ENCODE measurements around the gene TCAF1. TPM values are rescaled to one million over a fixed set of nuclear protein-coding genes. Genes with fewer than 3 reads are reported as not detected.
A peak's percentile ranks its signal among the peaks of the same experiment; 100 is the strongest.

Gene TCAF1
- total RNA-seq, 4 donors from 2014 or later, result 38.2 to 62.7 (median 52.4) TPM

DNA sequence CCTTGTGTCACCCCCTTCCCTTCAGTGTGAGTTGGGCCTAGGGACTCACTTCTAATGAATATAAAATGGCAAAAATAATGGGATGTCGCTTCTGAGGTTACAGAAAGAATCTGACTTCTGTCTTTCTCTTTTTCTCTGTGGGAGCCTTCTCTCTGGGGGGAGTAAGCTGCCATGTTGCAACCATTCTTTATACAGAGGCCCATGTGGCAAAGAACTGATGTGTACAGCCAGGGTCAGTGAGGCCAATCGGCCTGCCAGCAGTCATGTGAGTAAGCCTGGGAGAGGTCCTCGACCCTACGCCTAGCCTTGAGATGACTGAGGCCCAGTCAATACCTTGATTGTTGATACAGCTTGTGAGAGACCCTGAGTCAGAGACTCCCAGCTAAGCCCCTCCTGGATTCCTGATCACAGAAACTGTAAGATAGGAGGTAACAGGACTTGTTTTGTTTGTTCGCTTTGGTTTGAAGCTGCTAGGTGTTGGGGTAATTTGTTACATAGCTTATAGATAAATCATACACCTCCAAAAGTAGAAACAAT lies 1.7 kb downstream of the TCAF1 start:
- Histone ChIP-seq H3K4me3 (peak overlapping the region; percentile 66 to 93 (median 86)), H3K27ac (replicated peaks in 1 of 4) (peak overlapping the region; percentile 89 to 95 (median 93)), H3K4me1 (peaks cover 19 to 45% (median 36%) of the 10 kb centered on the region in 4 donors), H3K9me3 (no peaks in the 10 kb centered on the region), H3K27me3 (no peaks in the 10 kb centered on the region), H3K36me3 (no peaks in the 10 kb centered on the region)
- TF ChIP-seq EP300 (IDR thresholded peaks at IDR 0.05) (no peak), POLR2AphosphoS5 (IDR thresholded peaks at IDR 0.05) (no peak), POLR2A (IDR thresholded peaks at IDR 0.05; ENCODE audit: low read depth) (no peak)
- TF ChIP-seq, protein P1, sequence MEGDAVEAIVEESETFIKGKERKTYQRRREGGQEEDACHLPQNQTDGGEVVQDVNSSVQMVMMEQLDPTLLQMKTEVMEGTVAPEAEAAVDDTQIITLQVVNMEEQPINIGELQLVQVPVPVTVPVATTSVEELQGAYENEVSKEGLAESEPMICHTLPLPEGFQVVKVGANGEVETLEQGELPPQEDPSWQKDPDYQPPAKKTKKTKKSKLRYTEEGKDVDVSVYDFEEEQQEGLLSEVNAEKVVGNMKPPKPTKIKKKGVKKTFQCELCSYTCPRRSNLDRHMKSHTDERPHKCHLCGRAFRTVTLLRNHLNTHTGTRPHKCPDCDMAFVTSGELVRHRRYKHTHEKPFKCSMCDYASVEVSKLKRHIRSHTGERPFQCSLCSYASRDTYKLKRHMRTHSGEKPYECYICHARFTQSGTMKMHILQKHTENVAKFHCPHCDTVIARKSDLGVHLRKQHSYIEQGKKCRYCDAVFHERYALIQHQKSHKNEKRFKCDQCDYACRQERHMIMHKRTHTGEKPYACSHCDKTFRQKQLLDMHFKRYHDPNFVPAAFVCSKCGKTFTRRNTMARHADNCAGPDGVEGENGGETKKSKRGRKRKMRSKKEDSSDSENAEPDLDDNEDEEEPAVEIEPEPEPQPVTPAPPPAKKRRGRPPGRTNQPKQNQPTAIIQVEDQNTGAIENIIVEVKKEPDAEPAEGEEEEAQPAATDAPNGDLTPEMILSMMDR (IDR thresholded peaks at IDR 0.05), result no peak
- 57% methylated on average over 5 of the region's 5 CpGs for WGBS
- intact Hi-C loops (cut with DNase I), result loop anchor here (10.0 kb wide), 1 partner anchor 125 kb away; no protein-coding TSS in a partner anchor
- no peak for DNase-seq (ENCODE audit: extremely low spot score)

DNA sequence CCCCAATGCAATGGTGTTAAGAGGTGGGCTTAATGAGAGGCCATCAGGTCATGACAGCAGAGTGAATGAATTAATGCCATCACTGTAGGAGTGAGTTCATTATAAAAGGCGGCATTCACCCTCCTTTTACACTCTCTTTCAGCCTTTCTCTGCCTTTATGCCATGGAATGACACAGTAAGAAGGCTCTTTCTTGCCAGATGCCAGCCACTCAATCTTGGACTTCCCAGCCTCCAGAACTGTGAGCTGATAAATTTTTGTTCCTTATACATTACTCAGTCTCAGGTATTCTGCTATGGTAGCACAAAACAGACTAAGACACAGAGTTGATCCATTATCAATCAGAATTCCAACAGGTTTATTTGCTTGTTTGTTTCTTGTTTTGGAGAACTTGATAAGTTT lies 3.2 kb downstream of the TCAF1 start:
- H3K4me1 ChIP-seq, result peaks cover 14 to 34% (median 30%) of the 10 kb centered on the region in 4 donors
- no peaks in the 10 kb centered on the region for H3K36me3 ChIP-seq
- no peaks in the 10 kb centered on the region for H3K9me3 ChIP-seq
- no peaks in the 10 kb centered on the region for H3K27me3 ChIP-seq
- WGBS, result 100% methylated on average over 1 of the region's 1 CpG
- peak overlapping the region in 2 of 4 donors; percentile 12 to 89 for H3K27ac ChIP-seq (replicated peaks in 1 of 4)
- DNase-seq (ENCODE audit: extremely low spot score), result no peak
- intact Hi-C loops (cut with DNase I), result no loop called here
- H3K4me3 ChIP-seq, result no peak overlapping the region
- TF ChIP-seq EP300 (IDR thresholded peaks at IDR 0.05) (no peak), POLR2AphosphoS5 (IDR thresholded peaks at IDR 0.05) (no peak), POLR2A (IDR thresholded peaks at IDR 0.05; ENCODE audit: low read depth) (no peak)
- TF ChIP-seq, protein P1 (IDR thresholded peaks at IDR 0.05), result no peak

DNA sequence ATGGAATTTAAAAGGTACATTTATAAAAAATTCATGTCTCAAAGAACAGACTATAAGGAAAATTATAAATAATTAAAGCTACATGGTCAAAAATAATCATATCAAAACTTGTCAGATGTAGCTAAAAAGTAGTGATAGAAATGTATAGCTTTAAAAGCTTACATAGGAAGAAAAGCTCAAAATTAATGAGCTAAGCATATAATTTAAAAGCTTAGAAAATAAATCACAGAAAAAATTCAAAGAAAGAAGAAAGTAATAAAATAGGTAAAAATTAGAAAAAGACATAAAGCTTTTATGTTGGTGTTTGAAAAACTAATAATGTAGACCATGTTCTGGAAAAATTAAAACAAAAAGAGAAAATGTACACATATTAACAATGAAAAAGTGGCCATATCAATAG lies 5.3 kb downstream of the TCAF1 start:
- TF ChIP-seq POLR2AphosphoS5 (IDR thresholded peaks at IDR 0.05) (no peak), POLR2A (IDR thresholded peaks at IDR 0.05; ENCODE audit: low read depth) (no peak), EP300 (IDR thresholded peaks at IDR 0.05) (no peak)
- TF ChIP-seq, protein P1 (IDR thresholded peaks at IDR 0.05), result no peak
- Histone ChIP-seq H3K27ac (replicated peaks in 1 of 4) (no peak overlapping the region), H3K9me3 (peaks cover 0 to 7% (median 0%) of the 10 kb centered on the region in 4 donors), H3K36me3 (no peaks in the 10 kb centered on the region), H3K27me3 (no peaks in the 10 kb centered on the region), H3K4me3 (no peak overlapping the region), H3K4me1 (peaks cover 10 to 28% (median 24%) of the 10 kb centered on the region in 4 donors)
- DNase-seq (ENCODE audit: extremely low spot score), result no peak
- intact Hi-C loops (cut with DNase I), result no loop called here

DNA sequence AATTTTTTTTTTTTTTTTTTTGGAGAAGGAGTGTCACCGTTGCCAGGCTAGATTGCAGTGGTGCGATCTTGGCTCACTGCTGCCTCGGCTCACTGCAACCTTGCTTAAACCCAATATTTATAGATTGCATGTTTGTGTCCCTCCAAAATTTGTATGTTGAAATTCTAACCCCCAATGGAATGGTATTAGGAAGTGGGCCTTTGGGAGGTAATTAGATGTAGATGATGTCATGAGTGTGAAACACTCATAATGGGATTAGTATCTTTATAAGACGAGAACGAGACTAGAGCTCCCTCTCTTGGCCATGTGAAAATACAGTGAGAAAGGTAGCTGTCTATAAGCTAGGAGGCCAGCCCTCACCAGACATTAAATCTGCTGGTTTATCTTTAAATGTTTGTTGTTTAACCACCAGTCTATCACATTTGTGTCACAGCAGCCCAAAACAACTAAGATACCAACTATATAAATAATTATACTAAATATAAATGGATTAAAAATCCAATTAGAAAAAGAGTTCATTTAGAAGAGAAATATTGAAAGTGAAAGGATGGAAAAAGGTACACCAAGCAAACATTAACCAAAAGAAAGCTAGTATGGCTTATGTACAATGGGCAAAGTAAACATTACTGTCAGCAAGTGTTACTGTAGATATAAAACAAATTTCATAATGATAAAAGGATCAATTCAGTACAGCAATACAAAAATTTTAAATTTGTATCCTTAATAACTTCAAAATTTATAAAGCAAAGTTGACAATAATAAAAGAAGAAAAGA lies 9.3 kb downstream of the TCAF1 start:
- TF ChIP-seq POLR2AphosphoS5 (IDR thresholded peaks at IDR 0.05) (no peak), POLR2A (IDR thresholded peaks at IDR 0.05; ENCODE audit: low read depth) (no peak), EP300 (IDR thresholded peaks at IDR 0.05) (no peak)
- TF ChIP-seq, protein P1 (IDR thresholded peaks at IDR 0.05), result no peak
- Histone ChIP-seq H3K27me3 (no peaks in the 10 kb centered on the region), H3K4me1 (no peaks in the 10 kb centered on the region), H3K9me3 (peaks cover 0 to 13% (median 4%) of the 10 kb centered on the region in 4 donors), H3K4me3 (no peak overlapping the region), H3K27ac (replicated peaks in 1 of 4) (no peak overlapping the region), H3K36me3 (no peaks in the 10 kb centered on the region)
- intact Hi-C loops (cut with DNase I), result no loop called here
- DNase-seq (ENCODE audit: extremely low spot score), result no peak
- WGBS, result 87% methylated on average over 5 of the region's 5 CpGs

Measured in esophagus muscularis mucosa (tissue), 4 donors.